Measurements from ENCODE around the gene FLVCR1.

The FLVCR1 gene

GRCh38 chr1:212941452-212941851, 83.4 kb downstream of the FLVCR1 start:
- TF ChIP-seq, protein P1, sequence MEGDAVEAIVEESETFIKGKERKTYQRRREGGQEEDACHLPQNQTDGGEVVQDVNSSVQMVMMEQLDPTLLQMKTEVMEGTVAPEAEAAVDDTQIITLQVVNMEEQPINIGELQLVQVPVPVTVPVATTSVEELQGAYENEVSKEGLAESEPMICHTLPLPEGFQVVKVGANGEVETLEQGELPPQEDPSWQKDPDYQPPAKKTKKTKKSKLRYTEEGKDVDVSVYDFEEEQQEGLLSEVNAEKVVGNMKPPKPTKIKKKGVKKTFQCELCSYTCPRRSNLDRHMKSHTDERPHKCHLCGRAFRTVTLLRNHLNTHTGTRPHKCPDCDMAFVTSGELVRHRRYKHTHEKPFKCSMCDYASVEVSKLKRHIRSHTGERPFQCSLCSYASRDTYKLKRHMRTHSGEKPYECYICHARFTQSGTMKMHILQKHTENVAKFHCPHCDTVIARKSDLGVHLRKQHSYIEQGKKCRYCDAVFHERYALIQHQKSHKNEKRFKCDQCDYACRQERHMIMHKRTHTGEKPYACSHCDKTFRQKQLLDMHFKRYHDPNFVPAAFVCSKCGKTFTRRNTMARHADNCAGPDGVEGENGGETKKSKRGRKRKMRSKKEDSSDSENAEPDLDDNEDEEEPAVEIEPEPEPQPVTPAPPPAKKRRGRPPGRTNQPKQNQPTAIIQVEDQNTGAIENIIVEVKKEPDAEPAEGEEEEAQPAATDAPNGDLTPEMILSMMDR (IDR thresholded peaks at IDR 0.05; ENCODE audit: control insufficient read depth, extremely low read depth, insufficient read depth) = no peak
- H3K4me3 ChIP-seq (ENCODE audit: low read depth, low read length) = no peak overlapping the region
- DNase-seq (ENCODE audit: low read depth) = no peak

DNA sequence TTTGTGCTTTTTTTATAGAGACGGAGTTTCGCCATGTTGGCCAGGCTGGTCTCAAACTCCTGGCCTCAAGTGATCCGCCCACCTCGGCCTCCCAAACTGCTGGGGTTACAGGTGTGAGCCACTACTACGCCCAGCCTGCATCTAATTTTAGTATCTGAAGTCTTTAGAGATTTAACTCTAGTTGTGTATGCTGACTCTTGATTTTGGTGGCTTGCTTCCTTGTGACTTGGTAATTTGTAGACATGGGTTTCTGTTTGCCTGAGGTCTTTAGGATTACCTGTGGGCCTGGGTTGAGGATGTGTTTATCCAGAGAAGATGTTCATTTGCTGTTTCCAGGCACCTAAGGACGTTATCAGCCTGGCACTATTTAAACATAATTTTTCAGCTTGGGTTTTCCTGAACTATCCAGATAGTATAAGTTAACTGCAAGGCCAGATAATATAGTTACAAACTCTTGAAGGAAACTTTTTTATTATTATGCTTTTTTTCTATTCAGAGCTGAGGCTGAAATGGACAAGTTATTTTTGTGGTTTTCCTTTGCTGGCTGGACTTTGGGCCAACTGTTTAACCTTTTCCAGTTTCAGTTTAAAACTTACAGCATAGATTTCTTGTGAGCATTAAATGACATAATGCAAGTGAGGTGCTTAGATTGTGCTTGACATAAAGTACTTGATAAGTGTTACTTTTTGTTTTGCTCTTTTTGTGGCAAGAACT, 84.8 kb downstream of the FLVCR1 start:
- TF ChIP-seq, protein P1 (IDR thresholded peaks at IDR 0.05; ENCODE audit: control insufficient read depth, extremely low read depth, insufficient read depth) = no peak
- no peak for DNase-seq (ENCODE audit: low read depth)
- no peak overlapping the region for H3K4me3 ChIP-seq (ENCODE audit: low read depth, low read length)

GRCh38 chr1:212943393-212943710, 85.3 kb downstream of the FLVCR1 start:
- H3K4me3 ChIP-seq (ENCODE audit: low read depth, low read length) = no peak overlapping the region
- TF ChIP-seq, protein P1 (IDR thresholded peaks at IDR 0.05; ENCODE audit: control insufficient read depth, extremely low read depth, insufficient read depth) = no peak
- no peak for DNase-seq (ENCODE audit: low read depth)

GRCh38 chr1:212944229-212944901, 86.3 kb downstream of the FLVCR1 start:
- TF ChIP-seq, protein P1 (IDR thresholded peaks at IDR 0.05; ENCODE audit: control insufficient read depth, extremely low read depth, insufficient read depth) = no peak
- no peak overlapping the region for H3K4me3 ChIP-seq (ENCODE audit: low read depth, low read length)
- DNase-seq (ENCODE audit: low read depth) = no peak

GRCh38 chr1:212945056-212945455, 87.0 kb downstream of the FLVCR1 start:
- TF ChIP-seq, protein P1 (IDR thresholded peaks at IDR 0.05; ENCODE audit: control insufficient read depth, extremely low read depth, insufficient read depth) = no peak
- DNase-seq (ENCODE audit: low read depth) = no peak
- no peak overlapping the region for H3K4me3 ChIP-seq (ENCODE audit: low read depth, low read length)

DNA sequence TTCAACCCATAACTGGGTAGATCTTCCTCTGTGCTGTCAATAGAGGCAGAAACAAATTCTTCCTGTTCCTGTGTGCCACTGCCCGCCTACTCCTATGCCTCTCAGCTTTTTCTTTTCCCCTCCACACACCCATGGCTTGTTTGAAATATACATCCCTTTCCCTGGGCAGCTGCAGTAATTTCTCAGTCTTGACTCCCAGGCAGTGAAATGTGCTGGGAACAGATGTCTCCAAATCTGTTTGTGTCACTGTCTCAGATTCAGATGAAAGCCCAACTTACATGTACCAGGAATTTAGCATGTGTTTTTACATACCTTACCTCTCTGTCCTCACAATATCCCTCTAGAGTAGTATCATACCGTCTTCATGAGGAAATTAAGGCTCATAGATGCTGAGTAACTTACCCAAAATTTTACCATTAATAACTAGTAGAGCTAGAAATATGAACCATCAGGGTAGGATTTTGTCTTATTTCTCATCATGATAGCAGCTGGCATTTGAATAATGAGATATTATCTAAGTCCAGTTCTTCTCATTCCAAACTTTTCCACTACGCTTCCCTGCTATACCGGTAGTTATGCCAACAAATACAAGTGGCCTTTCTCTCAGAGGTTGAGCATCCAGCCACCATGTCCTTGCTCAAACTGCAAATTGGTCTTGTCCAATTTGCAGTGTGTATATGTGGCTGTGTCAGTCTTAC, 87.5 kb downstream of the FLVCR1 start:
- DNase-seq (ENCODE audit: low read depth) = no peak

More for the DNA sequence above, 87.5 kb downstream of the FLVCR1 start:
- TF ChIP-seq, protein P1 (IDR thresholded peaks at IDR 0.05; ENCODE audit: control insufficient read depth, extremely low read depth, insufficient read depth) = no peak
- no peak overlapping the region for H3K4me3 ChIP-seq (ENCODE audit: low read depth, low read length)

All from LNCaP clone FGC (cell line).